H1 (cell line): Measurements from ENCODE around the gene CDK13. TPM values are rescaled to one million over a fixed set of nuclear protein-coding genes. Genes with fewer than 3 reads are reported as not detected.

Experiments
- CTCF ChIA-PET: fragments of 300-600 bp; sonication (Branson Sonifier 250); formaldehyde crosslinking; loops from one replicate; lab custom pipeline; 2021; ENCODE audit not compliant: partially characterized antibody; lab: Charles Lee
- POLR2A ChIA-PET: fragments of 300-600 bp; sonication (Branson Sonifier 250); formaldehyde crosslinking; loops from one replicate; lab custom pipeline; 2021; ENCODE audit warnings: inconsistent platforms; ENCODE audit not compliant: partially characterized antibody; lab: Charles Lee
- DNase-seq, 2 experiments: peaks; one replicate each; pipeline versions ENCODE4 v3.0.0 to v3.0.0-alpha.2; 2010 to 2022; ENCODE audit warnings: low spot score in 2 of 2, low read depth in 1 of 2, mixed read lengths in 1 of 2
- FAIRE-seq: peaks from 2 replicates; lab custom pipeline; 2011; peaks lifted over from hg19 to GRCh38; lab: Jason Lieb, UNC
- H2AFZ ChIP-seq: 2 replicates; pipeline ENCODE4 v1.8.1; 2012; ENCODE audit warnings: low read length, inconsistent platforms
- H2AK5ac ChIP-seq: 2 replicates; pipeline ENCODE4 v1.6.1; 2013; ENCODE audit warnings: low read depth, low read length
- H2BK120ac ChIP-seq: replicated peaks from 2 replicates; pipeline ENCODE3; 2013; ENCODE audit warnings: low read depth, low read length, inconsistent platforms
- H2BK12ac ChIP-seq: 2 replicates; pipeline ENCODE4 v1.6.1; 2013; ENCODE audit warnings: low read depth, low read length
- H2BK15ac ChIP-seq: 2 replicates; pipeline ENCODE4 v1.6.1; 2013; ENCODE audit warnings: low read length
- H2BK20ac ChIP-seq: 2 replicates; pipeline ENCODE4 v1.6.1; 2013; ENCODE audit warnings: low read length
- H2BK5ac ChIP-seq: 2 replicates; pipeline ENCODE4 v1.6.1; 2013; ENCODE audit warnings: low read depth, low read length
- H3K14ac ChIP-seq: 2 replicates; pipeline ENCODE4 v1.6.1; 2013; ENCODE audit warnings: inconsistent platforms; ENCODE audit not compliant: insufficient read length
- H3K18ac ChIP-seq: 2 replicates; pipeline ENCODE4 v1.6.1; 2013; ENCODE audit warnings: low read length; ENCODE audit errors: extremely low read depth
- H3K23ac ChIP-seq: 2 replicates; pipeline ENCODE4 v1.6.1; 2013; ENCODE audit warnings: inconsistent platforms; ENCODE audit not compliant: insufficient read length
- H3K23me2 ChIP-seq: 2 replicates; pipeline ENCODE4 v1.6.1; 2013; ENCODE audit warnings: low read depth, low read length
- H3K27ac ChIP-seq: 2 replicates; pipeline ENCODE4 v1.6.1; 2011; ENCODE audit warnings: low read depth, low read length, inconsistent platforms
- H3K27me3 ChIP-seq, 4 experiments: replicated peaks in 1 of 4; 1 replicate in 1 of 4; 2 replicates in 3 of 4; pipeline versions ENCODE4 v1.6.1 to v1.8.1; 2011 to 2013; ENCODE audit warnings: low read length in 3 of 4, mild to moderate bottlenecking in 3 of 4, inconsistent platforms in 2 of 4, mixed read lengths in 2 of 4, moderate library complexity in 1 of 4; ENCODE audit not compliant: control insufficient read depth in 3 of 4, insufficient read depth in 3 of 4; ENCODE audit errors: extremely low read depth in 1 of 4
- H3K36me3 ChIP-seq, 4 experiments: 2 replicates each; pipeline versions ENCODE4 v1.6.1 to v1.8.1; 2011 to 2013; ENCODE audit warnings: mild to moderate bottlenecking in 4 of 4, low read length in 3 of 4, moderate library complexity in 2 of 4, control low read depth in 1 of 4, inconsistent platforms in 1 of 4; ENCODE audit not compliant: insufficient read depth in 4 of 4, control insufficient read depth in 2 of 4
- H3K4ac ChIP-seq: replicated peaks from 2 replicates; pipeline ENCODE3; 2013; ENCODE audit warnings: low read length, low read depth, mixed read lengths, inconsistent platforms; ENCODE audit not compliant: insufficient read length
- H3K4me1 ChIP-seq, 4 experiments: replicated peaks in 1 of 4; 1 replicate in 1 of 4; 2 replicates in 3 of 4; pipeline versions ENCODE4 v1.6.1 to v1.8.1; 2011 to 2013; ENCODE audit warnings: low read length in 3 of 4, inconsistent platforms in 2 of 4, mixed read lengths in 1 of 4; ENCODE audit not compliant: insufficient read depth in 4 of 4, control insufficient read depth in 3 of 4
- H3K4me2 ChIP-seq, 2 experiments: 2 replicates each; pipeline versions ENCODE4 v1.6.1 to v1.8.1; 2011 to 2013; ENCODE audit warnings: low read depth in 2 of 2, low read length in 2 of 2, control low read depth in 1 of 2, inconsistent platforms in 1 of 2, mild to moderate bottlenecking in 1 of 2; ENCODE audit not compliant: insufficient read depth in 1 of 2
- H3K4me3 ChIP-seq, 4 experiments: fragments of 200-600, 300-600 bp in 1 of 4; sonication (generic), shearing (Covaris generic), sonication (Bioruptor Twin) in 1 of 4; 2 replicates each; pipeline versions ENCODE4 v1.5.1 to v1.8.1; 2011 to 2016; ENCODE audit warnings: low read length in 4 of 4, low read depth in 3 of 4, control low read depth in 2 of 4, inconsistent platforms in 2 of 4, mild to moderate bottlenecking in 2 of 4, mixed read lengths in 1 of 4, moderate library complexity in 1 of 4; ENCODE audit not compliant: insufficient read depth in 2 of 4; ENCODE audit errors: extremely low read depth in 1 of 4
- H3K56ac ChIP-seq: replicated peaks from 2 replicates; pipeline ENCODE3; 2013; ENCODE audit warnings: low read depth, mild to moderate bottlenecking, mixed read lengths, low read length, inconsistent platforms; ENCODE audit not compliant: insufficient read length
- H3K79me1 ChIP-seq: 2 replicates; pipeline ENCODE4 v1.6.1; 2013; ENCODE audit warnings: low read depth, low read length, control low read depth
- H3K79me2 ChIP-seq, 2 experiments: 2 replicates each; pipeline versions ENCODE4 v1.6.1 to v1.8.1; 2012 to 2013; ENCODE audit warnings: low read length in 2 of 2, mild to moderate bottlenecking in 2 of 2, inconsistent platforms in 1 of 2; ENCODE audit not compliant: insufficient read depth in 2 of 2, control insufficient read depth in 1 of 2
- H3K9ac ChIP-seq, 4 experiments: replicated peaks in 1 of 4; 1 replicate in 1 of 4; 2 replicates in 3 of 4; pipeline versions ENCODE4 v1.6.1 to v1.8.1; 2011 to 2013; ENCODE audit warnings: low read depth in 3 of 4, low read length in 3 of 4, control low read depth in 2 of 4, mild to moderate bottlenecking in 2 of 4, moderate library complexity in 2 of 4, inconsistent platforms in 1 of 4; ENCODE audit errors: extremely low read depth in 1 of 4
- H3K9me3 ChIP-seq, 2 experiments: 2 replicates each; pipeline versions ENCODE4 v1.6.1 to v1.8.1; 2012 to 2013; ENCODE audit warnings: mild to moderate bottlenecking in 2 of 2, moderate library complexity in 2 of 2, control low read depth in 1 of 2, inconsistent platforms in 1 of 2, low read depth in 1 of 2, low read length in 1 of 2, mixed read lengths in 1 of 2; ENCODE audit not compliant: insufficient read depth in 2 of 2
- H4K20me1 ChIP-seq, 2 experiments: replicated peaks in 1 of 2; 2 replicates each; pipeline versions ENCODE3 to v1.8.1; 2011 to 2013; ENCODE audit warnings: inconsistent platforms in 2 of 2, low read length in 2 of 2, mild to moderate bottlenecking in 1 of 2; ENCODE audit not compliant: insufficient read depth in 2 of 2, control insufficient read depth in 1 of 2
- H4K5ac ChIP-seq: 2 replicates; pipeline ENCODE4 v1.6.1; 2013; ENCODE audit warnings: low read length, low read depth, mixed read lengths, inconsistent platforms; ENCODE audit not compliant: insufficient read length
- H4K8ac ChIP-seq: 2 replicates; pipeline ENCODE4 v1.8.0; 2013; ENCODE audit warnings: mild to moderate bottlenecking, moderate library complexity, low read length, inconsistent platforms; ENCODE audit not compliant: insufficient read depth; ENCODE audit errors: extremely low read depth
- H4K91ac ChIP-seq: replicated peaks from 2 replicates; pipeline ENCODE3; 2013; ENCODE audit warnings: low read length, mixed read lengths, inconsistent platforms; ENCODE audit not compliant: insufficient read length
- WGBS, 2 experiments: shearing (Covaris generic) in 1 of 2; methylation state at CpG; one replicate each; pipeline versions ENCODE4 v1.1.6 to v1.1.7; 2013 to 2015; ENCODE audit warnings: low lambda C conversion rate in 2 of 2, mixed read lengths in 2 of 2, inconsistent platforms in 1 of 2, low coverage in 1 of 2, missing lambda C conversion rate in 1 of 2; ENCODE audit not compliant: insufficient replicate concordance in 2 of 2, insufficient coverage in 1 of 2, insufficient read length in 1 of 2; ENCODE audit errors: extremely low coverage in 1 of 2, missing lambda C conversion rate in 1 of 2; 5-methylcytosine and 5-hydroxymethylcytosine counted together
- polyA plus RNA-seq, 7 experiments: library from polyadenylated mRNA; depleted of rRNA in 3 of 7; stranded (reverse) in 5 of 7; unstranded in 2 of 7; fragments of >200 nt in 5 of 7; fragments of 200-250 nt in 2 of 7; gene quantifications; 1 replicate in 5 of 7; 2 replicates in 1 of 7; 4 replicates in 1 of 7; pipeline versions ENCODE4 v1.2.1 to v1.2.3, GENCODE V29; 2011 to 2013; ENCODE audit warnings: missing spikeins in 2 of 7, mixed read lengths in 2 of 7
- total RNA-seq: library from RNA; stranded (reverse); fragmentation: NEBNext Ultra II Directional; extraction: Animal tissue kit (Norgen Biotek cat#: 25700); gene quantifications from 2 replicates; pipeline ENCODE4 v1.2.1, GENCODE V29; 2021

Gene CDK13
- total and polyA plus RNA-seq, 2 of the 8 experiments (the other 6 are each of a cell fraction or from before 2014, with no cell fraction given), result 22.6 to 49.5 TPM

GRCh38 chr7:39909526-39909925 lies 40.5 kb upstream of the CDK13 start:
- Histone ChIP-seq H3K56ac (no peak overlapping the region), H3K4ac (no peak overlapping the region), H3K27me3 (no peaks in the 10 kb centered on the region), H2BK15ac (no peak overlapping the region), H3K79me1 (no peaks in the 10 kb centered on the region), H3K23me2 (no peaks in the 10 kb centered on the region), H3K4me3 (no peak overlapping the region), H3K14ac (no peak overlapping the region), H2BK5ac (no peak overlapping the region), H3K79me2 (no peaks in the 10 kb centered on the region), H4K8ac (no peak overlapping the region; the same call in 1 of the 2 replicates), H3K18ac (no peak overlapping the region), H3K9me3 (no peaks in the 10 kb centered on the region), H3K36me3 (no peaks in the 10 kb centered on the region), H3K4me2 (no peak overlapping the region), H2BK120ac (no peak overlapping the region), H4K5ac (no peak overlapping the region), H3K9ac (no peak overlapping the region), H2BK12ac (no peak overlapping the region), H3K23ac (no peak overlapping the region), H4K20me1 (no peaks in the 10 kb centered on the region), H3K4me1 (no peaks in the 10 kb centered on the region), H2AFZ (0 out of 2 replicates have a peak overlapping the region, but pooled peaks have one; percentile 20), H3K27ac (no peak overlapping the region), H2AK5ac (no peak overlapping the region), H4K91ac (no peak overlapping the region), H2BK20ac (no peak overlapping the region)
- CTCF ChIA-PET, result interaction anchor here (1.1 to 2.6 kb wide), 6 partner anchors 9 to 225 kb away, joined by 3 to 24 read pairs (median 7); partner anchors contain the start of genes MPLKIP and SUGCT
- WGBS, 2 experiments, result 100% methylated on average over 1 of the region's 1 CpG; no CpG with 5 or more reads in 1 of the 2 experiments
- POLR2A ChIA-PET, result no interaction called here
- FAIRE-seq (no peak), DNase-seq (no peak)
